NCI-H1694 (cell line): ENCODE data around the gene BAZ2B.
A peak's percentile ranks its signal among the peaks of the same experiment; 100 is the strongest.

Experiments
- DNase-seq: peaks from one replicate; lab custom pipeline; 2025; lab: John Stamatoyannopoulos, UW

BAZ2B gene

GRCh38 chr2:159617100-159617499, 752 bp upstream of the BAZ2B start:
- no peak for DNase-seq

- DNase-seq: peak; percentile 88
These were observed 722 bp downstream of the BAZ2B start for GRCh38 chr2:159615367-159616285.

GRCh38 chr2:159614534-159615366, 1.6 kb downstream of the BAZ2B start:
- DNase-seq: peak; percentile 46

GRCh38 chr2:159613651-159614285, 2.6 kb downstream of the BAZ2B start:
- peak; percentile 33 for DNase-seq

- no peak for DNase-seq
These were observed 3.3 kb downstream of the BAZ2B start for GRCh38 chr2:159613091-159613490.

GRCh38 chr2:159612255-159612901, 4.0 kb downstream of the BAZ2B start:
- peak; percentile 79 for DNase-seq

- no peak for DNase-seq
These were observed 6.4 kb downstream of the BAZ2B start for GRCh38 chr2:159609811-159610549.

GRCh38 chr2:159608723-159609308, 7.5 kb downstream of the BAZ2B start:
- DNase-seq: no peak

GRCh38 chr2:159608108-159608507, 8.2 kb downstream of the BAZ2B start:
- DNase-seq: no peak

- DNase-seq: no peak
These were observed 10.1 kb downstream of the BAZ2B start for GRCh38 chr2:159606287-159606686.

GRCh38 chr2:159605441-159606178, 10.7 kb downstream of the BAZ2B start:
- DNase-seq: no peak

GRCh38 chr2:159604159-159604558, 12.2 kb downstream of the BAZ2B start:
- DNase-seq: no peak

GRCh38 chr2:159600752-159601151, 15.6 kb downstream of the BAZ2B start:
- DNase-seq: no peak

- DNase-seq: no peak
These were observed 20.8 kb downstream of the BAZ2B start for GRCh38 chr2:159595410-159596046.

GRCh38 chr2:159592441-159592840, 23.9 kb downstream of the BAZ2B start:
- DNase-seq: no peak

GRCh38 chr2:159591221-159591620, 25.1 kb downstream of the BAZ2B start:
- no peak for DNase-seq

GRCh38 chr2:159589286-159589685, 27.1 kb downstream of the BAZ2B start:
- no peak for DNase-seq

- no peak for DNase-seq
These were observed 30.3 kb downstream of the BAZ2B start for GRCh38 chr2:159586034-159586433.

- DNase-seq: no peak
These were observed 30.7 kb downstream of the BAZ2B start for GRCh38 chr2:159585622-159586021.

GRCh38 chr2:159584796-159585195, 31.6 kb downstream of the BAZ2B start:
- DNase-seq: no peak
